HG02943 (cell line): Measurements from ENCODE around the gene ZACN.

Source experiments
- ATAC-seq: cut with Tn5 transposase; IDR thresholded peaks from one replicate; pipeline ENCODE4 v1.9.1; 2021; ENCODE audit warnings: mild to moderate bottlenecking, low read depth, moderate library complexity; ENCODE audit not compliant: unreplicated experiment

Gene ZACN

DNA sequence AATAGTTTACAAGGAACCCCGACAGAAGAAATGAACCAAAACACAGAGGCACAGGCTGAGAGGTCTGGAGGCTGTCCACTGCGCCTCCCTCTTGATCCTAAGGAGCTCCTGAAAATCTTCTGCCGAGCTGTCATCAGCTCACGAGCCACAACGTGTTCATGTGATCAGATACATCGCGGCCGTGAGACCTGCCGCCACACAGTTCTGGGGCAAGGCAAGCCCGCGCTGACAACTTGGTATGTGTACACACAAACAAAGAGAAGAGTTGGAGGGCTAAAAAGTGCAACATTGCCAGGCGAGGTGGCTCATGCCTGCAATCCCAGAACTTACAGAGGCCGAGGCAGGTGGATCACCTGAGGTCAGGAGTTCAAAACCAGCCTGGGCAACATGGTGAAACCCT lies 17.0 kb downstream of the ZACN start:
- ATAC-seq, result no peak

DNA sequence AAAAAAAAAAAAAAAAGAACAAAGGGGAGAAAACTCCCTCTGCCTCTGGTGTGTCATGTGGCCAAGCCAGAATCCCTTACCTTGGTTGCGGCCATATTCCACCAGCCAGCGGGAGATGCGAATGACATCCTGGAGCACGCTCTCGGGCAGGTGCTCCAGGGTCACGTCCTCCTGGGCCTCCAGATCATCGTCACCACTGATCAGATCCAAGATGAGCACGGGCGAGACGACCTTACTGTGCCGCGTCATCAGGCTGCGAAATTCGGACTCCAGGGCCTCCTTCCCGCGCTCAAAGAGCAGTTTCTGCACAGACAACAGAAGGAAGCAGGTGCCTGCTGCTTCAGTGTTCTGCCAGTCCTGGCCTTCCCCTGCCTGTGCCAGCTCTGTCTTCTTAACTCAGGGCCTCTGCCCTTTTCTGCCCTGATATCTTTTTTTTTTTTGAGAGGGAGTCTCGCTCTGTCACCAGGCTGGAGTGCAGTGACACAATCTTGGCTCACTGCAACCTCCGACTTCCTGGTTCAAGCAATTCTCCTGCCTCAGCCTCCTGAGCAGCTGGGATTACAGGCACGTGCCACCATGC lies 18.8 kb downstream of the ZACN start:
- ATAC-seq, result no peak

DNA sequence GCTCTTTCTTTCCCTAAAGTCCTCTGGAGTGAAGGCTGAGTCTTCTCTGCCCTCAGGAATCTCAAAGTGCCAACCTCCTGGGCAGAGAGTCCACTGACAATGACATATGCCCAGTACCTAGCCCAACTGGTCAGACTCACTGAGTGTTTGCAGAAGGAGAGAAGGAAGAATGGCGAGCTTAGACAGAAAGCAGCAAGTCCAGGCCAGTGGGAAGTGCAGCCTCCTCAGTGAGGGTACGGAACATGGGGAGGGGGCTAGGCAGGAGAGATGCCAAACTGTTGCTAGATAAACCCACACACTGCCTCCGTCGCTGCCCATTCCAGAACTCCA lies 23.9 kb downstream of the ZACN start:
- ATAC-seq, result peak; percentile 11

DNA sequence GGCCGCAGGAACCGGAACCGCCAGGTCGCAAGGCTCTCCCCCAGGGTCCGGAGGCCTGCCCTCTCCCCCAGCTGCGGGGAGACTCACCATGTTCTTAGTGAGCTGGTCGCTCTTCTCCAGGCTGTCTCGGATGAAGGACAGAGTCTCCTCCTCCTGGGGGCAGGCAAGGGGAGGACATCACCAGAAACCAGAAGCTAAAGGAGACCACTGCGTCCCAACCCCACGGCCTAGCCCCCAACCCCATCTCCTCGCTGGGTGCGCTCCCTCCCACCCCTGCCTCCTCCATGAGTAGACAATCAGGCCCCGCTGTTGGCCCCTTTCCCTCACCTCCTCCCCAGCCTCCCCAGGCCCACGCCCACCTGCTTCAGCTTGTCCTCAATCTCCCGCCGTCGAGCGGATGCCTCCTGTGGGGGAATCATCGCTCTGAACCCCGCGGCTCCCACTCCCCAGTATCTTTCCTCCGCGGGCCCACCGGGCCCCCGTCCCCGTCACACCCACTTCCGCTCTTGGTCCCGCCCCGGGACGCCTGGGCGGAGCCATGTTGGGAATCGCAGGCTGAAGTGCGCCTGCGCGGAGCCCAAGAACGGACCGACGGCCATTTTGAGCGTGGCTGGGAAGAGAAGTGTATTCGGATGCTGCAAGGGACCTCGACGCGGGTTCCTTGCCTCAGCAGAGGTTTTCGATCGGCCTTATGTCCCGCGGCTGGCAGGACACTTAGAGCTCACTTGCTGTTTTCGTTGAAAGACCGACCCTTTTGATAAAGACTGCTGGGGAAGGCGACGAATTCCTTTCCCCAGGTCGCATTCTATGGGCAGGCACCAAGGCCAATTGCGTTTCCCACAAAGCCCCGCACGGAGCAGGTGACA lies 24.5 kb downstream of the ZACN start, which contains the start of gene EXOC7:
EXOC7 (minus strand) TSS at position 514 of the 866 bp plus-strand sequence; CDS start at position 419, 95 bp downstream.
- peak; percentile 56 for ATAC-seq

DNA sequence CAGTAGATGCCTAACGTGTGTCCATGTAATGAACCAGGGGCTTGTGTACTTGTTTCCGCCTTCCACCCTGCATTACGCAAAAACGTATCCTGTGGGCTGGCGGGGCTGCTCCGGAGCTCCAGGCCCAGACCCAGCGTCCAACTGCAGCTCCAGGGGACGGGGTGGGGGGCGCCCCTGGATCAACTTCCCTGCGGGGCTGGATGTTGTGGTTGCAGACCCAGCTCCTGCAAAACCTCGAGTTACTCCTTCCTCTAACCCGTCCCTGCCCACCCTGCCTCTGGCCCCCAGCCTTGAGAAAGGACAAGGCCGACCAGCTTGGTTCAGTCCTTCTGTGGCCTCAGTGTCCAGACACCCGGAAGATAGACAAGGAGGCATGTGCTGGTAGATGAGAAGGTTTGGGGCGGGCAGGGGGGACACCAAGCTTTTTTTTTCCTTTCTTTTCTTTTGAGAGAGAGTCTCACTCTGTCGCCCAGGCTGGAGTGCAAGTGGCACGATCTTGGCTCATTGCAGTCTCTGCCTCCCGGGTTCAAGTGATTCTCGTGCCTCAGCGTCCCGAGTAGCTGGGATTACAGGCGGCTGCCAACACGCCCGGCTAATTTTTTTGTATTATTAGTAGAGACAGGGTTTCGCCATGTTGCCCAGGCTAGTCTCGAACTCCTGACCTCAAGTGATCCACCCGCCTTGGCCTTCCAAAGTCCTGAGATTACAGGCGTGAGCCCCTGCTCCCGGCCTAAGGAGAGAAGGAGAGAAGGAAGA lies 25.3 kb downstream of the ZACN start:
- ATAC-seq, result no peak

DNA sequence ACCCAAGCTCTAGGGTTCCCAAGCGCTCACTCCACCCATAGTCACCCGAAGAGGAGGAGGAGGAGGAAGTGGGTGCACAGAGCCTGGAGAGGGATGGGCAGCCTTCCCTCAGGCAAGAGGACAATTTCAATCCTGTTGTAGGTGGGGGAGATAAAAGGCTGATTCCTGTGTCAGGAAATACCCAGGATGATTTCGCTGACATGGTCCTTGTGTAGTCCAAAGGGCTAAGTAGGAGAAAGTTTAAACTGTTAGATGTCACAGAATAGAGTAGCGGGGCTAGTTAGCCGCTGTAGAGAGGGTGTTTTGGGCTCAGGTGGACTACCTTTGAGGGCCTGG lies 25.9 kb downstream of the ZACN start:
- no peak for ATAC-seq

DNA sequence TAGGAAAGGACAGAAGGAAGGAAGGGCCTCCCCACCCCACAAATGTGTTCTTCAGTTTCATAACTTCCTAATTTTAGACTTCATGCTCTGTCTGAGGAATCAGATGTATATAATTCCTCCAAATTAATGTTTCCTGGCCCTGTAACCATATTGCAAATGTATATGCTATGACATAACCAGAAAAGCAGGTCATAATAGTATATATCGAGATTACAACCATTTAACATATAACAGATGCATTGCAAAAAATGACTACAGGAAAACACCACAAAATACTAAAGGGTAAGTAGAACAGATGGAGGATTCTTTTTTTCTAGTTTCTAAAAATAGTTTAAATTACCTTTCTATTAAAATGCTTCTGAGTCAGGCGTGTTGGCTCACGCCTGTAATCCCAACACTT lies 27.7 kb downstream of the ZACN start:
- ATAC-seq, result no peak

DNA sequence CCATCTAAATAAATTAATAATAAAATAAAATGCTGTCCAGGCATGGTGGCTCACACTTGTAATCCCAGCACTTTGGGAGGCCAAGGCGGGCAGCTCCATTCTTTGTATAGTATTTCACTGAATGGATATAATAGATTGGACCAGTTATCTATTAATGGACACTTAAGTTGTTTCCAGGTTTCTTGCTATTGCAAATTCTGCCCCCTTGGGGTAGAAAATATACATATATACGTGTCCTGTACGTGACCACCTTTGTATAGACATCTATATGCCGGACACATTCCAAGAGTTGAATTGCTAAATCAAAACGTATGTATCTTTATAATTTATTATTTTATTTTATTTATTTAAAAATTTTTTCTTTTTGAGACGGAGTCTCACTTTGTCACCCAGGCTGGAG lies 28.5 kb downstream of the ZACN start:
- no peak for ATAC-seq

DNA sequence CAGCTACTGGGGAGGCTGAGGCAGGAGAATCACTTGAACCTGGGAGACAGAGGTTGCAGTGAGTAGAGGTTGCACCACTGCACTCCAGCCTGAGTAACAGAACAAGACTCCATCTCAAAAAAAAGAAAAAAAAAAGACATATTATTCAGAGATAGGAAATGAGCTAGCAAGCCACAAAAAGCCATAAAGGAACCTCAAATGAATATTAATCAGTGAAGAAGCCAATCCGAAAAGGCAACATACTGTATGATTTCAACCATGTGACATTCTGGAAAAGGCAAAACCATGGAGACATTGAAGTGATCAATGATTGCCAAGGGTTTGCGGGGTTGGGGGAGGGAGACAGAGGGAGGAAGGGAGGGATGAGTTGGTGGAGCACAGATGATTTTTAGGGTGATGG lies 33.0 kb downstream of the ZACN start:
- ATAC-seq, result no peak

DNA sequence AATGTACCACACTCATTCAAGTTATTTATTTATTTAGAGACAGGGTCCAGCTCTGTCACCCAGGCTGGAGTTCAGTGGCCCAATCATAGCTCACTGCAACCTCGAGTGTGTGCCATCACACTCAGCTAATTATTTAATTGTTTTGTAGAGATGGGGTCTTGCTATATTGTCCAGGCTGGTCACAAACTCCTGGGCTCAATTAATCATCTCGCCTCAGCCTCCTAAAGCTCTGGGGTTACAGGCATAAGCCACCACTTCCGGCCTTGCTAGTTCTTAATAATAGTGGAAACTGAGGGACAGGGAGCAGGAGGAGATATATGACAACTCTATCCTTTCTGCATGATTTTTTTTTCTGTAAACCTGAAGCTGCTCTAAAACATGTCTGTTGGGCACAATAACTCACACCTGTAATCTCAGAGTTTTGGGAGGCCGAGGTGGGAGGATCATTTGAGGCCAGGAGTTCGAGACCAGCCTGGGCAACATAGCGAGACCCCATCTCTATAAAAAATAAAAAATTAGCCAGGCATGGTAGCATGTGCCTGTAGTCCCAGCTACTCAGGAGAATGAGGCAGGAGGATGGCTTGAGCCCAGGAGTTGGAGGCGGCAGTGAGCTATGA lies 36.3 kb downstream of the ZACN start:
- ATAC-seq, result no peak

DNA sequence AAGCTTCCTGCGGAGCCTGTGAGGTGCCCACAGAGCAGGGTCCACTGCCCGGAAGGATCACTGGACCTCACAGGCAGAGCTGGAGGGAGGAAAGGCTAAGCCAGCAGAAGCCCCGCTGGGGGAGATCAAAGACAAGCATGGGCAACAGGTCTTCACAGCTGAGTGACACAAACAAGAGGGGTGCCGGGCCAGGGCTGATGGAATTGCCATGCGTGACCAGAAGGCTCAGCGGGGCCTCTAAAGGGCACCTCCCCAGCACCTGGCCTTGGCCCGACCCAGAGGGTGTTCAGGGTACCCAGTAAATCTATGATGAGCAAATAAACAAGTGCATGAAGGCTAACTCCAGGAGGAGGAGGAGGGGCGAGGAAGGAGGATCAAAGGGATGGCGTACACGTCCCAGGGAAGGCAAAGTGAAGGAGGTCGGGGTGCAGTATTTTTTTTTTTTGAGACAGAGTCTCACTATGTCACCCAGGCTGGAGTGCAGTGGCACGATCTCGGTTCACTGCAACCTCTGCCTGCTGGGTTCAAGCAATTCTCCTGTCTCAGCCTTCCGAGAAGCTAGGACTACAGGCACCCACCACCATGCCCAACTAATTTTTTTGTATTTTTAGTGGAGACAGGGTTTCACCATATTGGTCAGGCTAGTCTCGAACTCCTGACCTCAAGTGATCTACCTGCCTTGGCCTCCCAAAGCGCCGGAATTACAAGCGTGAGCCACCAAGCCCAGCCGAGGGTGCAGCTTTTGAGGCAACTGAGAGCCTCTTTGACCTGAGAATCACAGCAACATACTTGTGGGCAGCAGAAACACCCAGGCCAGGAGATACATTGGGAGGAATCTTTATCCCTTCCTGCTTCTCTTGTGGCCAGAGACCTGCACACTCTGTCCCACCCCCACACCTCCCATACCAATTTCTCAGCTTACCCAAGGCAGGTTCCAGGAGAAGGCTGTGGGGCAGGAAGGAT lies 40.7 kb downstream of the ZACN start:
- no peak for ATAC-seq

DNA sequence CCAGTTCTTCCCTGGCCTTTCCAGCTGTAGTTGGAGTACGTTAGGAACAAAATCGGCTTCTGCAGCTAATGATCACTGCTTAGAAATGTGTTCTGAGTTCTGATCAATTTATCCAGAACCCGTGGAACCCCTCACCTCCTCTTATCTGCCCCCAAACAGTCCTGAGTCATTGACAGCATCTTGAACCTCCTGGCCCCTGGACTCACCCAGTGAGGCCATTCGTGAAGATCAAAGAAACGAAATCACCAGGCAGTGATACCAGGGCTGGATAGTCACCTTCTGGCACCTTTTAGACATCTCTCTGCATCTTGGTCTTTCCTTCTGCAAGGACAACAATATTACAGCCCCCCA lies 41.7 kb downstream of the ZACN start:
- no peak for ATAC-seq

DNA sequence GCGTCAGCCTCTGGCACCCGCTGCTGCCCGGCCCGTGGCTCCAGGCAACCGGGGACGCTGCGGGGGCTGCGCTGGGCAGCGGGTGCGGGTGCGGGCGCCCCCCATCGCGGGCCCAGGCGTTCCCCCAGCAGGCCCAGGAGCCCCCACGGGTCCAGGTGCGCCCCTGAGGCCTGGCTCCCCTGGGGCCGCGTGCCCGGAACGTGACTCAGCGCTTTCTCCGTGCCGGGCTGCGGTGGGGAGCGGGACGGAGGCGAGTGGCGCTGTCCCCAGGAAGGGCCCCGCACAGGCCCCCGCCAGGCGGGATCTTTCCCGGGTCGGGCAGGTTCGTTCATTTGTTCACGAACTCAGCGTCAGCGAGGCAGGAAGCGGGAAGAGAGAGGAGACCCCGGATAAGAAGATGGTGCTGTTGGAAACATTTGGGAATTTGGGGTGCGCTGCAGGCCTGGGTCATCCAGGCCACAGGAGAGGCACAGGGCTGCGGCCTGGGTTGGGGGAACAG lies 43.0 kb downstream of the ZACN start:
- ATAC-seq, result no peak

DNA sequence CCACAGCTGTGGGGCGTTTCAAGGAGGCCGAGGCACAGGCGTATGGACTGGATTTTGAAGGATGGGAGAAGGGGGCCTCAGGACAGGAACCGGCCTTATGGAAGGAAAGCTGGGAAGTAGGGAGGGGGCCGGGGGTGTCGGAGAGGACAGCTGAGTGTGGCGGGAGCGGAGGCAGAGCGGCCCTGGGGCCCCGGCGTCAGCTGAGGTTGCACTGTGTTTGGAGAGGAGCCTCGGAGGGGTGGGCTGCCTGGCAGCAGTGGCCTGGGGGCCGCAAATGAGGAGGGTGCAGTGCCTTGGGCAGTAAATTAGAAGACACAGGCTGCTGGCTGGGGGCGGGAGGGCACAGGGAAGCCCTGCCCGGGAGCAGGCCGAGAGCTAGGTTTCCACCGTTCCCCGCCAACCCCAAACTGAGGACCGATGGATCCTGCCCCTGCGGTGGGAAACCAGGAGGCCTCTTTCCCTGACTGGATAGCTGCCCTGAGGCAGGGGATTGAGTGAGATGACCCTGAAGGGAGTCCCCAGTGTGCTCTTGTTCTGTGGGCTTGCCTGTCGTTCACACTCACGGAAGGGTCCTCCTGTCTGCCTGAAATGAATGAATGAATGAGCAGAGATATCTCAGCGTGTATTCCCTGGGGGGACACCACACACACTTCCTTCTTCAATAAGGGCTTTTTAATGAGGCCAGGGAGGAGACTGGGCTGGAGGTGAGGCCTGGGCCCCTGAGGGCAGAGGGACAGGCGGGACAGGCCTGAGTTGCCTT lies 43.6 kb downstream of the ZACN start:
- no peak for ATAC-seq

DNA sequence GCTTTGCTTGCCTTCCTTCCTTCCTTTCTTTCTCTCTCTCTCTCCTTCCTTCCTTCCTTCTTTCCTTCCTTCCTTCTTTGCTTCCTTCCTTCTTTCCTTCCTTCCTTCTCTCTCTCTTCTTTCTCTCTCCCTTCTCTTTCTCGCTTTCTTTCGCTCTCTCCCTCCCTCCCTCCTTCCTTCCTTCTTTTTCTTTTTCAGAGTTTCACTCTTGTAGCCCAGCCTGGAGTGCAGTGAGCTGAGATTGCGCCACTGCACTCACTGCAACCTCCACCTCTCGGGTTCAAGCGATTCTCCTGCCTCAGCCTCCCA lies 44.2 kb downstream of the ZACN start:
- ATAC-seq, result no peak

DNA sequence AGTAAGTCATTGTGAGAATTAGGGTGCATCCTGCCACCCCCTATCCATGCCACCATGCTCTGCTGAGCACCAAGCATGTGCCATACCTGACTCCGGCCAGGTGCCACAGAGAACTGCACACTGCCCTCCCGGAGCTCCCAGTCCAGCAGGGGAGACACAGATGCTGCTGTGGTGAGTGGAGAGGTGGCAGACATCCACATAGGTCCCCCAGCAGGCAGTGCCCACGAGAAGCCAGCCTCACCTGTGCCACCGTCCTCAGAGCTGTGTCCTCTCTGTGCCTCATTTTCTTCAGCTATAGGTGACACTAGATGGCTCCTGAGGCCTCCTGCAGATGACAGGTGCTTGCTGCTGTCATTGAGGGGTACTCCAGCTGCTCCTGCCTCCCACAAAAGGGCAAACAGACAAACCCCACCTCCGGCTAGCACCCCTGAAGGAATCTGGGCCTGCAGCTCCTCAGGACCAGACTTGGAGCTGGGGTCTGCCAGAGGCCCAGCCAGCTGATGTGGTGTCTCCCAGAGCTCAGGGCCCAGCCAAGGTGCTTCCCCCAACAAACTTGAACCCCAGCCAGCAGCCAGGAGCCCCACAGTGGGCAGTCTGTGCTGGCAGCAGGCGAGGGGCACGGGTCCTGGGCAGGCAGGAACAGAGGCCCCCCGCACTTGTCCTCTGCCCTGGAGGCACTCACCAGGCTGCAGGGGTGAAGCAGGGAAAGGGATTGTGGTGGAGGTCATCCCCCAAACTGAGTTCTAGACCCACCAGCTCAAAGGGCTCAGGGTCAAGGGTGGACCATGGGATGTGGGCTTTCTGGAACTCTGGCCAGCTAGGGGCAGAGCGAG lies 45.0 kb downstream of the ZACN start:
- no peak for ATAC-seq

DNA sequence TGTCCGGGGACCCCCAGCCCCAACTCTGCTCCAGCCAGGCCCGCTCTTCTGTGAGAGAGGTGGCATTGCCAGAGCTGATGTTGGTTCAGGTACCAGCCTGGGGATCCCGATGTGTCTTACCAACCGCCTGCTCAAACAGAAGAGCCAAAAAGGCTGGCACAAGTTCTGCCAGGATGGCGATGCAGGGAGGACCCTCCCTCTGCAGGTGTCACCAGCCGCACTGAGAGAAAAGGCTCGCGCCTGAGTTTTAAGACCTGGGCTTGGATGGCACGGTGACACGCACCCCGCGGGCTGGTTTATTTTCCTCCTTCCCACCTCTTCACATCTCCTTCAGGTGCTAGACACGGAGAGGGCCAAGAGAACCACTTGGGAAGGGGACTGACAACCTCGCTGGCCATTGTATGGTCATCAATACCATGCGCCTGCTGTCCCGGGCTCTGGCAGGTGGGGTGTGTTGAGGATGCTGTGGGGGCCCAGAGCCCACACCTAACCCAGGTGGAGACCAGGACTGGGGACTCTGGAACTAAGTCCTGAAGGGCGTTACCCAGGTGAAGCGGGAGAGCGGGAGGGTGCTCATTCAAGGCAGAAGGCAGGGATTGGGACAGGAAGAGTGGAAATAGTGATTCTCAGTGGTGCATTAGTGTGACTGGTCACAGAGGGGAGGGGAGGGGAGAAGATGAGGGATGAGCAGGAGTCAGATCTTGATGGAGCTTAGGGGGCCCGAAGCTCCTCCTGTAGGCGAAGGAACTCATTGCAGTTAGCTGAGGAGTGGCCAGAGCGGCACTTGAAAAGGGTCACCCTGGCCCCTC lies 45.8 kb downstream of the ZACN start:
- no peak for ATAC-seq

DNA sequence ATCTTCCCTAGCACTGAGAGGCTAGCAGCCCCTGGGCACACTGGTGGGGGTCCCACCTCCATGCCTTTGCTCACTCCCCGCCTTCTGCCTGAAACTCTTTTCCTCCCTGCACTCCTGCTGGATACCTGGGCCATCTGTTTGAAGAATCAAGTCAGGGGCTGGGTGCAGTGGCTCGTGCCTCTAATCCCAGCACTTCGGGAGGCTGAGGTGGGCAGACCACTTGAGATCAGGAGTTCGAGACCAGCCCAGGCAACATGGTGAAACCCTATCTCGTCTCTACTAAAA lies 46.4 kb downstream of the ZACN start:
- no peak for ATAC-seq
